ENCODE results near the gene ANTXR1.
"Not testable (repeated sequence)": the region's sequence is repeated elsewhere in the genome, so short reads cannot be mapped to it uniquely, and the experiment has no call there.

Gene ANTXR1

DNA sequence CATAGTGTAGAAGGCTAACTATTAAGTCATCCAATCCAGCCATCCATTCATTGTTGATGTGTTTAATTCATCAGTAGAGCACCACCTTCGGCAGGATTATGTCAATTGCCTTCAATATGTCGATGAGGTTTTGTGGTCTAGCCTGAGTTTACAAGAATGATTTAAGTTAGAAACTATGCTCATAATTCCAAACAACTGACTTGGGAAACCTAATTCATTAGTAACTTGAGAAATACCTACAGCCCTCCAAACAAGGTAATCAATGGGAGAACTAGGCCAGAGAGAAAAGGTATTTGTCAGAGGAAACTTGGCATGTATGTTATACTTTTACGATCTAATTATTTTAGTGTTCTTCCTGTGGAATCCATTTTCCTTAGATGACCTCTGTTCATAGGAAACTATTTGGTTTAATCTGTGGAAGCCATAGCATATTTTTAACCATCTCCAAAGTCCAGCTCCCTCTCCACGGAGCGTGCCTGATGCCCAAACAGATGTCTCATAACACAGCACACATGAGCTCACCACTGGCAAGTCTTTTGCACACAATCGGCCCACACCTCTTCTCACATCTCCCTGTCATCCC lies 225.6 kb downstream of the ANTXR1 start:
- no peak for DNase-seq (ENCODE audit: low spot score)

DNA sequence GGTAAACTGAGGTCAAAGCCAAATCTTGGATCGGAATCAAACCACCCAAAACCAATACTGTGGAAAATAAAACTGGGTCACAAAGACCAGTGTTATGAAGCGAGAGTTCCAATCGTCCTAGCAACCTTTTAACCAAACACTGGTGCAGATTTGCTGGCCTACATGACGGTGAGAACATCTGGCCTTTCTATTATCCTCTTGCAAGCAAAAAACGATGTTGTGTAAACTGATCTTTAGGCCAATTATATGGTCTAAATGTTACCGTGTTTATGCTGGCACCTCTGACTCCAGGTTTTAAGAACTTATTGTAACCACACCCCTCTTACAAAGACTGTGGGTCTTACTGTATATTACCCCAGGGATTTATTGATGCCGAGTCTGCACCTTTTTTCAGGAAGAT lies 228.1 kb downstream of the ANTXR1 start:
- no peak for DNase-seq (ENCODE audit: low spot score)

DNA sequence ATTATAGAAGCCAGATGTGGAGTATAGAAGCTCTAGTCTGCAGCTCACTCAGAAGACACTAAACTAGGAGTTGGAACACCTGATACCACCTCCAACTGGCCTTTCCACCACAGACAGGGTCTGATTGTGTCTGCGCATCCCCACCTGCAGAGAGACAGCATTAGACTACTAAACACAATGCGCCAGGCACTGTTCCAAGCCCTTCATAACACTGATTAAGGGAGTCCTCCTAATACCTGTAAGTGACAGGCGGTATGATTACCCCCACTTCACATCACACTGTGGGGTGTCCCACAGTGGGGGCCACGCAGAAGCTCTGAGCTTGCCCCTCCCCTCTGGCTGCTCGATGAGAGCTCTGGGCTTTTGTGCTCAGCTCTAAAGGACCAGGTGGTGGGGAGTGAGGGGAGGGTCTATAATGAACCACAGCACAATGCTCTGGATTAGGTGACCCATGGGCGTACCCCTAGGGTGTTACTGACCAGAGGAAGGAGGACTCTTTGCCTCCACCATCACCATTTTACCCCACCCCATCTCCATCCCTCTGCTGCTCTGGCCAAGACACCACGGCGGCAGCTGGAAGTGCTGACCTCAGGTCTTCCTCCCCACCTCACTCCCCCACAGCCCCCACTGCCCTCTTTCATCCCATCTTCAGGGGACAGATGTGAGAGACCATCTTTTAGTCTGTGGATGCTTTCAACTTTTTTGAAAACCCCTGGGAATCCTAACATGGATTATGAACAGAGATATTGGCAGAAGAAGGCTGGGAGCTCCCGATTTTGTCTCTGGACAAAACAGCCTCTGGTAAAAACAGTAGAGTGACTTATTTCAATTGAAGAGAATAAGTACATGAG lies 228.9 kb downstream of the ANTXR1 start:
- no peak for DNase-seq (ENCODE audit: low spot score)

DNA sequence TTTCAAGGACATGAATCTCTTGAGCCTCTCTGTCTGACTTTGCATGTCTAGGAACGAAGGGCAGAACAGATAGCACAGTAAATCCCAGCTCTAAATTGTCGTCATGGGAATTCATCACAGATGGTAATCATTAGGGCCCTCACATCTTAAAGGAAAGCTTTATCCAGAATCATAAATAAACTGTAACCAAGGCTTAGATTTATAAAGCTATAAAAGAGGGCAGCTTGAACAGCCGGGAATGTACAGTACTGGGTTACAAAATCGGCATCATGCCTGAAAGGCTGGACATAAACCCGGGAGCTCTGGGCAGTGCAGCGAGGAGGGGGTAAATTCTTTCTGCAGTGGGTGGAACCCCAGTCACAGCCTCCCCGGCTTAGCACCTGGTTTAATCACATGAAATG lies 229.7 kb downstream of the ANTXR1 start:
- DNase-seq (ENCODE audit: low spot score), result no peak

DNA sequence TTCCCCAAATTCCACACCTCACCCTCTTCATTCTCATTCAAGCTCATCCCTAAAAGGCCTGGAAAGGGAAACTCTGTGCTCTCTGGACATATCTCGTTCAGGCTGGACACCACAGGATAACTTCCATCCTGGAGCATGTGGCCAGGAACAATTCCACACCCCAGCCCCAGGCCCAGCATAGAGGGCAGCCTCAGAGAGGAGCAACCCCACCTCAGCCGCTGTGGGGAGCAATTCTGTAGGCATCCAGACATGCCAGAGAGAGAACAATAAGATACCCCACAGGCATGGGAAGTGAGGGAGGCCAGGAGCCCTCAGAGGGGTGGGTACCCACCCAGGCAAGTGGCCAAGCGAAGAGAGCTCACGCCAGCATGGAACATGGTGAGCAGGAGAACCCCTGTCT lies 230.7 kb downstream of the ANTXR1 start:
- no peak for DNase-seq (ENCODE audit: low spot score)

DNA sequence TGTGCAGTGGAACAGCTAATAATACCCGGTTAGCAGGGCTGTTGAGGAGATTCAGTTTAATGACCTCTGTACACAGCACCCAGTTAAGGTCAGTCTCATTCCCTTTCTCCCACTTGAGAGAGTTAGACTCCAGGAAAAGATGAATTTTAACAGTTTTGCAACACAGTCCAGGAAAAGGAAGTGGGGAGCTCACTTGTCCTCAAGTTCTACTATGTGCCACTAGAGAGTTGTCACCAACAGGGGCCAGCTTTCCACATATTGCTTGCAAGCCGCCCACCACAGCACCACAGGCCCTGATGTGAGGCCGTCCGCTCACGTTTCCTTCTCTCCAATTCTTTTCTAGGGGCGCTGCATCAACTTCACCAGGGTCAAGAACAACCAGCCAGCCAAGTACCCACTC lies 231.9 kb downstream of the ANTXR1 start:
- no peak for DNase-seq (ENCODE audit: low spot score)

DNA sequence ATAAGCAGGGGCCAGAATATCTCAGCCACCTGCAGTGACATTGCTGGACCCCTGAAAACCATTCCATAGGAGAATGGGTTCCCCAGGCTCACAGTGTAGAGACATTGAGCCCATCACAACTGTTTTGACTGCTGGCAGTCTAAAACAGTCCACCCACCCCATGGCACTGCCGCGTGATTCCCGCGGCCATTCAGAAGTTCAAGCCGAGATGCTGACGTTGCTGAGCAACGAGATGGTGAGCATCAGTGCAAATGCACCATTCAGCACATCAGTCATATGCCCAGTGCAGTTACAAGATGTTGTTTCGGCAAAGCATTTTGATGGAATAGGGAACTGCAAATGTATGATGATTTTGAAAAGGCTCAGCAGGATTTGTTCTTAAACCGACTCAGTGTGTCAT lies 234.6 kb downstream of the ANTXR1 start:
- DNase-seq (ENCODE audit: low spot score), result no peak

DNA sequence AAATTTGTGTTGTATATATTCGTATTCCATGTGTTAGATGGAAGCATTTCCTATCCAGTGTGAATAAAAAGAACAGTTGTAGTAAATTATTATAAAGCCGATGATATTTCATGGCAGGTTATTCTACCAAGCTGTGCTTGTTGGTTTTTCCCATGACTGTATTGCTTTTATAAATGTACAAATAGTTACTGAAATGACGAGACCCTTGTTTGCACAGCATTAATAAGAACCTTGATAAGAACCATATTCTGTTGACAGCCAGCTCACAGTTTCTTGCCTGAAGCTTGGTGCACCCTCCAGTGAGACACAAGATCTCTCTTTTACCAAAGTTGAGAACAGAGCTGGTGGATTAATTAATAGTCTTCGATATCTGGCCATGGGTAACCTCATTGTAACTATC lies 235.3 kb downstream of the ANTXR1 start:
- no peak for DNase-seq (ENCODE audit: low spot score)

DNA sequence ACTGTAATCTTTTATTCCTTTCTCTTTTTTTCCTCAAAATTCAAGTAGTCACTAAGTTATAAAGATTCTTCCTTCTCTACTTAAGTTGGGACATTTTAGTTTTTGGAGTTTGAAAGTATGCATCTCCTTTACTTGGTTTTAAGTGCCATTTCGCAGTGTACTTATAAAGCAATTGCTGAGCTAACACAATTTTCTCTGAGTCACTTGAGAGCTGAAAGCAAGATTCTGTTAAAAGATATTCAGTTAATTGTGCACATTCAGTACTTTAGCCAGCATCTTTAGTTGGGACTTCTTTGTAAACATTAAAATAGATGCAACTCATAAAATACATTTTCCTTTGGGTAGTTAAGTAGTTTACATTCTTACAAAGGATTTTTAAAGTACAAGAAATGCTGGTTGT lies 238.0 kb downstream of the ANTXR1 start:
- DNase-seq (ENCODE audit: low spot score), result no peak

DNA sequence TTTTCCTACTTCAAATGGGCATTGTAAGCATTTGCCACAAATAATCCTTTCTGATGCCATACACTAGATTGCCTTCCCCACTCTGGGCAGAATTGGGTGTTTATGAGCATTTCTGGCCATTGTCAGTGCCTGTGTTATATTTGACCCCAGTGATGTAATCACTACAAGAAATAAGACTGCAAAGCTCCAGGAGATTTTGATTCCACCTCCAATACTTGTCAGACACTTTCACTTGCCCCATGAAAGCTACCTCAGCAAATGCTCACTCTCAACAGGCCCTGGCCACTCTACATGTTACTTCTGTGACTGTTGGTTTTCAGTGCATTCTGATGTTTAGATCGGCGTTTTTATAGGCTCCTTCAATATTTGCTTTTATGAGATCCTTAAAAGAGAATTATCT lies 239.0 kb downstream of the ANTXR1 start:
- no peak for DNase-seq (ENCODE audit: low spot score)

DNA sequence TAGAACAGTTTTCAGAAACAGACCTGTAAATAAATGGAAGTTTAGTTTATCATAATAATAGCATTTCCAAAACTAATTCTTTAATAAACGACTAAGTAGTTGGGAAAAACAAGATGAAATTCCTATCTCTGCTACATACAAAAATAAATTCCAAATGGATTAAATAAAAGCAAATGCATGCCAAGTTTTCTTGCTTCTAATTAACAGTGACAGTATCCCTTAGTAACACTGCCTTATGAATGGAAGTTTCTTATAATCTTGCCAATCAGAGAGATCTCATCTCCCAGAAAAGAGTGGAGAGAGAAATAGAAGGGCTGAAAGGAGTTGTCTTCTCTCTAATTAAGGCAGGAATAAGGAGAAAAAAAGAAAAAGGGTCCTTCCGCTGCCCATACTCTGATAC lies 240.1 kb downstream of the ANTXR1 start:
- DNase-seq (ENCODE audit: low spot score), result no peak

DNA sequence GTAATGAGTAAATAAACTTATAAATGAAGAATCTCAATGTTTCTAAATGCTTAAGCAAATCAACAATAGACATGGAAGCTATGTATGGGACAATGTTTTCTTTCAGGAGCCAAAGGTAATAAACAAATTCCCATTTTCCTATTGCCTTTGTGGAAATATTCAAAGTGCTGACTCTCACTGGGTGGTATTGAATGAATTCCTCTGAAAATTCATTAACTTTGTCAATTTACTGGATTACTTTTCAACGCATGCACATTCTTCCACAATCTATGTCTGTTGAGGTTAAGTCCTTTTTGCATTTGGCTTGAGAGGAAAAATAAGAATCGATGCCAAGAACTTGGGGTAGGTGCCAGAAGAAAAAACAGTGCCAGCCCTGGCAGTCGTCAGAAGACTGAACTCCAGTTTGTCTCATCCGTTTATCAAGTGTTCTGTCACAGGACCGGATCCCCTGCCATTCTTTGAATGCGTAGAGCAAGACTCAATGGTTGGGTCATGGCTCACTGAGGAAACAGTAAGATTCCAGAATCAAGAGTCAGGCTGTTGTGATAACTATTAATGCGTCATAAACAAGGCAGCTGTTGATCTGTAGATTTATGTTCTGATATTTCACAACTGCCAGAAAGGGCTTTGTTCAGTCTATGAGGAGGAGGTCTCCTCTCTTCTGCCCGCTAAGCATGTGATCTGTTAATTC lies 240.8 kb downstream of the ANTXR1 start:
- no peak for DNase-seq (ENCODE audit: low spot score)

DNA sequence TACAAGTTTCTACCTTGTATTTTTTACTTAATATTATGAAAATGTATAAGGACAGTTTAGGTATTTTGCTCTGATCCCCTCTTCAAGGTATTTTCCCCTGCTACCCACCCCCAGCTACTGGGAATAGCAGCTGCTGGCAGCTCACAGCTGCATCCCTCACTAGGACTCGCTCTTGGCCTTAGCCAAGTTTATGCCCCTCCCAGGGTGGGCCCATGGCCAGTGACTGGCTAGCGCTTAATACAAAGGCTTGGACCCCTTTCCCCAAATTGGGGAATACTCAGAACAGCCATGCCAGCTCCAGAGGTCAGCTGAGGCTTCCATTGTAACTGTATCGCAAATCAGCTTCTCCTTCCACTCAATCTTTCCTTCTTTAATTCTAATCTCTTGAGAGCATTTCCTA lies 242.8 kb downstream of the ANTXR1 start:
- DNase-seq (ENCODE audit: low spot score), result no peak

DNA sequence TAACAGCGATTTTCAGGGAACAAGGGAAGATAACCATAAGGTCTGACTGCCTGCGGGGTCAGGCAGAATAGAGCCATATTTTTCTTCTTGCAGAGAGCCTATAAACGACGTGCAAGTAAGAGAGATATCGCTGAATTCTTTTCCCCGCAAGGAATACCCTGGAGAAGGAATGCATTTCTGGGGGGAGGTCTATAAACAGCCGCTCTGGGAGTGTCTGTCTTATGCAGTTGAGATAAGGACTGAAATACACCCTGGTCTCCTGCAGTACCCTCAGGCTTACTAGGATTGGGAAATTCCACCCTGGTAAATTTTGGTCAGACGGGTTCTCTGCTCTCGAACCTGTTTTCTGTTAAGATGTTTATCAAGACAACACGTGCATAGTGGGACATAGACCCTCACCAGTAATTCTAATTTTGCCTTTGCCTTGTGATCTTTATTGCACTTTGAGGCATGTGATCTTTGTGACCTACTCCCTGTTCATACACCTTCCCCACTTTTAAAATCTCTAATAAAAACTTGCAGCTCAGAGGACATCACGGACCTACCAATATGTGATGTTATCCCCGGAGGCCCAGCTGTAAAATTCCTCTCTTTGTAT lies 247.1 kb downstream of the ANTXR1 start:
- DNase-seq (ENCODE audit: low spot score), result not testable (repeated sequence)

DNA sequence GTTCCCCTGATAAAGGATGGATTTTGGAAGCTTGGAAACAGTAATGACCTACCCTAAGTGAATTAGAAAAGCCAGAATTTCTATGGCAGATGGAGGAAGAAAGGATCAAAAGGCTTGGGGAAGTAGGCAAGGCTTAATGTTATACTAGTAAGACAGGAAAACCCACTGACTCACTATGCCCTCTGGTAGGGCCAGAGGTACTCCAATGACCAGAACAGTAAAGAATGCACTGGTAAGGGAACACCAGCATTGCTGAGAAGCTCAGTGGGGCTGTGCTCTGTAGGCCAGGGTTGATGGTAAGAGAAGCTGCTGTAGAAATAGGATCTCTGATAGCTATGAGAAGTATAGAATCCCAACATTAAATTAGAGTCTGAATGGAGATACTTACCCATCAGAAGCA lies 247.7 kb downstream of the ANTXR1 start:
- no peak for DNase-seq (ENCODE audit: low spot score)

DNA sequence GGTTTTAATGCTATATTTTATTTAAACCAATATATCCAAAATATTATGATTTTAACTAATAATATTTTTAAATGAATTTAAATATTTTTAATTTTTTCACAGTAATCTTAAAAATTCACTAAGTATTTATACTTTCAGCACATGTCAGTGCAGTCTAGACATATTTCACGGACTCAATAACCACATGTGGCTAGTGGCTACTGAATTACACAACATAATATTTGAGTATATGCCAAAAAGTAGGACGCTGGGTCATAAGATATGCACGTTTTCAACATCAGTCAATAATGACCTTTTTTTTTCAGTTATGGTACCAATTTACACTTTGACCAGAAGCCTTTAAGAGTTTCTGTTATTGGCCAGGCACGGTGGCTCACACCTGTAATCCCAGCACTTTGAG lies 256.4 kb downstream of the ANTXR1 start:
- no peak for DNase-seq (ENCODE audit: low spot score)

DNA sequence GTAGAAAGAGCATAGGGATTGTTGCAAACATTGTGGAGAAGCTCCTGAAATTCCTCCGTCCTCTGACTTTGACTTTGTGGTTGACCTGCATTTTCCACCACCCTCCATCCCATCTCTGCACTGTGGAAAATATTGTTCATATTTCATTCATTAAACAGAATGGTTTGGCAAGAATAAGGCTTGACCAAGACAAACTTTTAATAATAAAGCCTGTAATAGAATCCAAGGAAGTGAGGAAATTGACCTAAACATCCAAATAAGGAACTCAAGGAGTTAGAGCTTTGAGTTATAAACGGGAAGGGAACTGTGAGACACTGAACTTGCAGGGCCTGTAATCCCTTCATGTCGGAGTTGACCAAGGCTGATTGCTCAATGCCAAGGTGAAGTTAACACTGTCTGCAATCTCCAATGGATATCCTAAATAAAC lies 258.9 kb downstream of the ANTXR1 start:
- DNase-seq (ENCODE audit: low spot score), result no peak

DNA sequence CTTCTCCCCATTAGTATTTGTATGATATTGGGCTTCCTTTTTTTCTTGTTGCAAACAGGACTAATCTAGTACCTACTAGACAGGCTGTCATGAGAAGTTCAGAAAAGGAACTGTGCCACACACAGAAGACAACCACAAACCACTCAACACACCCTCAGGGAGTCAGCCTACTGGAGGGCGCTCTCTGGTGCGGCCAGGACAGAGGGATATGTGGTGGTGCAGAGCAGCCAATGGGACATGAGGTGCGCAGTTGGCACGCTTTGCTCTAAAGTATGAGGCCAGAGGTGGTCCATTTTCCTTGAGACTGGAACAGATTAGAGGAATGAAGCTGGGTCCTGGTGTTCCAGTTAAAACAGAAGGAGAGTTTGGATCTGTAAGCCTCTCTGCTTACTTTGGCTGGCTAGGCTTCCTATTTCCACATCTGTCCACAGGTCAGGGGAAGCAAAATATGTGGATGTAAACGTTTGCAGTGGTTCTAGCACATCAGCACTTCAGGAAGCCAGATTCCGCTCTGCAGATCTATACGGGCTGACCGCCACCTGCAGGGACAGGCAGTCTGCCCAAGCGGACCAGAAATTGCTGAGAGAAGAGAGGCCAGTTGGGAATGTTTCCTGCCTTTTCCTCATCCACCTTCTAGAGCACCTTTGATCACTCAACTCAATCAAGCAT lies 260.0 kb downstream of the ANTXR1 start:
- no peak for DNase-seq (ENCODE audit: low spot score)

DNA sequence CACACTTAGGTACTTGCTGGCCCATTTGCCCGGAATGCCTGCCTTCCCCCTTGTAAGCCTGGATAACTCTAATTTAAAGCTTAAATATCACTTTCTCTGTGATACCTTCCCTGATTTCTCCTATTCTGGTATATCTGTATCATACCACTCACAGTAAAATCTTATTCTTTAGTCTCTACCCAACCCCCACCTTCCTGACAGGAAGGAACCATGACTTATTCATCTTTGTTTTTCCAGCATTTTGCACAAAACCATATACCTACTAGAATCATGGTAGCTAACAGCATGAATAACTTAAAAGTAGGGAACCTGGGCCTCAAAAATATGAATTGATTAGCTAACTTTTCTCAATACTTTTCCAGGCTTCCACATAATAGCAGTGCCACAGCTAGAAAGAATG lies 262.5 kb downstream of the ANTXR1 start:
- DNase-seq (ENCODE audit: low spot score), result no peak

DNA sequence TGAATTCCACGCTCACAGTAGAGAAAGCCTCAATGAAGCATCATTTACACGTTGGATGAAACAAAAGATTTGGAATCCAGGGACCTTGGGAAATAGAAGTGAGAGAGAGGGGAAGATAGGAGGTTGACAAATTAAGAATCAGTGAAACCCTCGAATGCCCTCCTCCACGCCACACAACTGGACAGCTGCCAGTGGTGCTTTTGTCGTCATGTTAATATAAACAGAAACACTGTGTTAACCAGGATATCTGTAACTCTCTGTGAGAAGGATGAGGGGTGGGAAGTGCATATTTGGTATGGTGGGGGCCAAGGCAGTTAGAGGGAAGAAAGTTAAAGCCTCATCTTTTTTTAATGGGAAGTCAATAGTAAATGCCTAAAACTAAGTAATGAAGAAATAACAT lies 265.4 kb downstream of the ANTXR1 start:
- DNase-seq (ENCODE audit: low spot score), result no peak

DNA sequence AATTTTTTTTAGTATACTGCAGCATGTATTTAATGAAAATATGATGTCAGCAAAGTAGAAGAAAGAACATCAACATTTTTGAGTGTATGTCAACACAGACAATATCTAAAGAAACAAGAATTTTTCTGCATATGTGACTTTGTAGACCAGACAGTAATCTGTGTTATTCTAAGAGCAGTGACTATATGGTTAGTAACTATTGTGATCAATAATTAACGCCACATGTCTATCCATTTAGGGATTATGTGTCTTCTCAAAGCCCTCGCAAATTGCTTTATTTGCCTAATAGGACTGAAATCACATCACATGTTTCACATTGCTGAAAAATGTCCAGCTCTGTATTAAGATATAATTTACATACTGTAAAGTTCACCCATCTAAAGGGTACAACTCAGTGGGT lies 266.2 kb downstream of the ANTXR1 start:
- DNase-seq (ENCODE audit: low spot score), result no peak

DNA sequence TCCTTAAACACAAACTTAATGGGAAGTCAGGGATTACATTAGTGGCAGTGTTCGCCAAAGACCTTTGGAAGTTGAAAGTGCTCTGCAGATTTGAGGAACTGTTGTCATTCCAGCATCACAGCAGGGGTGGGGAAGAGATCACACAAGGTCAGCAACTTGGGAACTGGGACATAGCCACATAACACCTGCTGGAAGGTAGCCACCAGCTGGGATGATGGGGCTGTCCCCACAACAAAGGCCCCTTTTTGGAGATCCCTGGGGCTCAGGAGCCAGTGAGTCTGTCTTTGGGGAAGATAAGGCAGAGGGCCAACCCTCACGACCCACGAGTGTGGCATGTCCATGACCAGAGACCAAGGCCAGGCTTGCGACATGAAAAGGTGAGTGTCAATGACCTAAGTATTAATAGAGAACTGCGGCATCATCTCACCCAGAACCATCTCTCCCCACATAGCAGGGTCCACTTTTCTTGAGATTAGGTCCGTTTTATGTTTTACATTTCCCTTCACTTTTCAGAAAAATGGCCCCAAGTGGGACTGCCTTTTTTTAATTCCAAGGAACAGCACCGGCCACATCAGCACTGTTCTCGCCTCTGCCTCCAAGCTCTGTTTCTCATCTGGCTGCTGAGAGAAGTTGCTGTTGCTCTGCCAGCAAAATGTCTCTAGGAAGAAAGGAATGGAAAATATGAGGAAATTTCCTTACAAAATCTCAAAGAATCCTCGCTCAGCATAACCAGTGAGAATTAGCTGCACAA lies 267.1 kb downstream of the ANTXR1 start:
- no peak for DNase-seq (ENCODE audit: low spot score)
